H9 (cell line): ENCODE data around the gene TRIM38. TPM values are rescaled to one million over a fixed set of nuclear protein-coding genes. Genes with fewer than 3 reads are reported as not detected.

ENCODE experiments used
- DNase-seq: peaks from one replicate; pipeline ENCODE4 v3.0.0-alpha.2; 2017
- H2AFZ ChIP-seq: one replicate; pipeline ENCODE4 v1.6.1; 2013; ENCODE audit warnings: mild to moderate bottlenecking, low read length, control low read depth, moderate library complexity
- H2AK5ac ChIP-seq: 2 replicates; pipeline ENCODE4 v1.6.1; 2013; ENCODE audit warnings: low read length, control low read depth, mixed read lengths; ENCODE audit not compliant: insufficient read length
- H2BK120ac ChIP-seq: one replicate; pipeline ENCODE4 v1.6.1; 2013; ENCODE audit warnings: low read depth, mild to moderate bottlenecking, low read length, control low read depth, inconsistent platforms; ENCODE audit not compliant: poor library complexity, severe bottlenecking
- H2BK12ac ChIP-seq: 2 replicates; pipeline ENCODE4 v1.6.1; 2013; ENCODE audit warnings: low read length, control low read depth, mixed read lengths, low read depth; ENCODE audit not compliant: insufficient read length
- H2BK15ac ChIP-seq: 2 replicates; pipeline ENCODE4 v1.6.1; 2013; ENCODE audit warnings: low read depth, low read length, control low read depth
- H2BK20ac ChIP-seq: one replicate; pipeline ENCODE4 v1.6.1; 2013; ENCODE audit warnings: low read depth, mild to moderate bottlenecking, low read length, control low read depth, inconsistent platforms; ENCODE audit not compliant: poor library complexity, severe bottlenecking
- H2BK5ac ChIP-seq: 2 replicates; pipeline ENCODE4 v1.6.1; 2013; ENCODE audit warnings: low read length, control low read depth, mixed read lengths; ENCODE audit not compliant: insufficient read length
- H3K14ac ChIP-seq: 2 replicates; pipeline ENCODE4 v1.6.1; 2013; ENCODE audit warnings: low read length, control low read depth; ENCODE audit not compliant: insufficient read depth
- H3K18ac ChIP-seq: 2 replicates; pipeline ENCODE4 v1.6.1; 2013; ENCODE audit warnings: low read depth, mild to moderate bottlenecking, mixed read lengths, low read length, control low read depth; ENCODE audit not compliant: insufficient read length
- H3K23ac ChIP-seq: 2 replicates; pipeline ENCODE4 v1.6.1; 2013; ENCODE audit warnings: low read length, control low read depth, mixed read lengths, low read depth; ENCODE audit not compliant: insufficient read length
- H3K23me2 ChIP-seq: 2 replicates; pipeline ENCODE4 v1.6.1; 2013; ENCODE audit warnings: low read depth, mild to moderate bottlenecking, mixed read lengths, low read length, control low read depth; ENCODE audit not compliant: insufficient read length, poor library complexity, severe bottlenecking
- H3K27ac ChIP-seq: 2 replicates; pipeline ENCODE4 v1.5.1; 2013; ENCODE audit warnings: low read length, control low read depth, mixed read lengths, low read depth; ENCODE audit not compliant: insufficient read length
- H3K27me3 ChIP-seq: 2 replicates; pipeline ENCODE4 v1.6.1; 2013; ENCODE audit warnings: low read length, control low read depth, inconsistent platforms; ENCODE audit not compliant: insufficient read depth
- H3K4ac ChIP-seq: 2 replicates; pipeline ENCODE4 v1.6.1; 2013; ENCODE audit warnings: low read depth, mild to moderate bottlenecking, control low read depth, inconsistent platforms, low read length, moderate library complexity
- H3K4me1 ChIP-seq: 2 replicates; pipeline ENCODE4 v1.6.1; 2013; ENCODE audit warnings: low read length, control low read depth, inconsistent platforms; ENCODE audit not compliant: insufficient read depth
- H3K4me2 ChIP-seq: 2 replicates; pipeline ENCODE4 v1.6.1; 2013; ENCODE audit warnings: low read length, control low read depth, mixed read lengths; ENCODE audit not compliant: insufficient read length, insufficient read depth
- H3K56ac ChIP-seq: 2 replicates; pipeline ENCODE4 v1.6.1; 2013; ENCODE audit warnings: low read depth, mild to moderate bottlenecking, mixed read lengths, low read length, control low read depth; ENCODE audit not compliant: insufficient read length
- H3K79me1 ChIP-seq: 2 replicates; pipeline ENCODE4 v1.6.1; 2013; ENCODE audit warnings: low read depth, mild to moderate bottlenecking, moderate library complexity, low read length, control low read depth, inconsistent platforms; ENCODE audit not compliant: insufficient read depth, poor library complexity, severe bottlenecking
- H3K79me2 ChIP-seq: 2 replicates; pipeline ENCODE4 v1.6.1; 2013; ENCODE audit warnings: low read length, control low read depth, inconsistent platforms; ENCODE audit not compliant: insufficient read depth
- H3K9ac ChIP-seq: 2 replicates; pipeline ENCODE4 v1.6.1; 2013; ENCODE audit warnings: low read length, control low read depth, mixed read lengths; ENCODE audit not compliant: insufficient read length; ENCODE audit errors: extremely low read depth
- H3K9me3 ChIP-seq: one replicate; pipeline ENCODE4 v1.6.1; 2013; ENCODE audit warnings: low read depth, low read length, inconsistent platforms; ENCODE audit not compliant: control insufficient read depth
- H3T11ph ChIP-seq: one replicate; pipeline ENCODE4 v1.6.1; 2013; ENCODE audit warnings: mild to moderate bottlenecking, low read length, control low read depth, inconsistent platforms
- H4K20me1 ChIP-seq: one replicate; pipeline ENCODE4 v1.6.1; 2013; ENCODE audit not compliant: control insufficient read depth, insufficient read length, insufficient read depth
- H4K5ac ChIP-seq: 2 replicates; pipeline ENCODE4 v1.6.1; 2013; ENCODE audit warnings: low read depth, mild to moderate bottlenecking, mixed read lengths, low read length, control low read depth; ENCODE audit not compliant: insufficient read length
- H4K8ac ChIP-seq: replicated peaks from 2 replicates; pipeline ENCODE4 v1.6.1; 2013; ENCODE audit warnings: low read length, control low read depth, mixed read lengths, low read depth; ENCODE audit not compliant: insufficient read length
- H4K91ac ChIP-seq: 2 replicates; pipeline ENCODE4 v1.6.1; 2013; ENCODE audit warnings: low read depth, mild to moderate bottlenecking, moderate library complexity, mixed read lengths, low read length, control low read depth; ENCODE audit not compliant: insufficient read length
- H3K27ac Mint-ChIP-seq, 3 experiments: 2 replicates in 2 of 3; 3 replicates in 1 of 3; pipeline ENCODE4 v1.8.0; 2020 to 2021; ENCODE audit warnings: mixed read lengths in 3 of 3, mild to moderate bottlenecking in 1 of 3, moderate library complexity in 1 of 3
- H3K27me3 Mint-ChIP-seq: 2 replicates; pipeline ENCODE4 v1.8.0; 2021; ENCODE audit warnings: low read depth, mild to moderate bottlenecking, moderate library complexity, mixed read lengths
- H3K36me3 Mint-ChIP-seq, 3 experiments: 2 replicates in 2 of 3; 3 replicates in 1 of 3; pipeline ENCODE4 v1.8.0; 2020 to 2021; ENCODE audit warnings: low read depth in 3 of 3, mixed read lengths in 3 of 3; ENCODE audit not compliant: insufficient read depth in 1 of 3
- H3K4me1 Mint-ChIP-seq, 2 experiments: 2 replicates each; pipeline ENCODE4 v1.8.0; 2020; ENCODE audit warnings: mixed read lengths in 2 of 2
- H3K4me3 Mint-ChIP-seq, 2 experiments: 2 replicates in 1 of 2; 3 replicates in 1 of 2; pipeline ENCODE4 v1.8.0; 2020 to 2021; ENCODE audit warnings: mild to moderate bottlenecking in 2 of 2, mixed read lengths in 2 of 2, moderate library complexity in 1 of 2
- H3K9me3 Mint-ChIP-seq, 2 experiments: 2 replicates in 1 of 2; 3 replicates in 1 of 2; pipeline ENCODE4 v1.8.0; 2020; ENCODE audit warnings: mild to moderate bottlenecking in 2 of 2, mixed read lengths in 2 of 2, moderate library complexity in 1 of 2
- CTCF ChIP-seq: fragments of 200-600 bp; sonication (generic); conservative IDR thresholded peaks from 3 replicates; pipeline ENCODE4 v1.8.0; 2021; ENCODE audit warnings: antibody characterized with exemption, mild to moderate bottlenecking
- WGBS: extraction: QIAGEN DNeasy Blood & Tissue Kit; methylation state at CpG from one replicate; pipeline ENCODE4 v1.1.7; 2013; ENCODE audit warnings: missing lambda C conversion rate, low lambda C conversion rate, mixed read lengths; ENCODE audit not compliant: insufficient read length; ENCODE audit errors: extremely low coverage; 5-methylcytosine and 5-hydroxymethylcytosine counted together
- total RNA-seq: library from RNA; stranded (reverse); gene quantifications from 2 replicates; pipeline ENCODE4 v1.2.1, GENCODE V29; 2021

TRIM38 gene
- total RNA-seq, 1 experiment from 2014 or later, result 0.61 TPM

- H2BK5ac ChIP-seq, result peak overlapping the region; percentile 7
- Mint-ChIP-seq H3K27ac (peak overlapping the region; percentile 98 to 100 (median 99)), H3K4me3 (peak overlapping the region; percentile 85 to 95), H3K27me3 (no peaks in the 10 kb centered on the region; the same call in none of the 2 replicates), H3K4me1 (peaks cover 45 to 56% of the 10 kb centered on the region in 2 experiments), H3K36me3 (no peaks in the 10 kb centered on the region), H3K9me3 (no peaks in the 10 kb centered on the region; a peak in 1 of 5 replicates)
- no peak overlapping the region for H2AK5ac ChIP-seq
- no peaks in the 10 kb centered on the region for H3K79me1 ChIP-seq
- peak overlapping the region; percentile 97 for H2BK20ac ChIP-seq
- H3K18ac ChIP-seq, result peak overlapping the region; percentile 93
- TF ChIP-seq CTCF, result no peak
- H3K4me1 ChIP-seq, result no peaks in the 10 kb centered on the region
- H3K27ac ChIP-seq, result peak overlapping the region; percentile 97
- no peak overlapping the region for H2BK12ac ChIP-seq
- no peak overlapping the region for H2AFZ ChIP-seq
- no peak overlapping the region for H2BK15ac ChIP-seq
- no peaks in the 10 kb centered on the region for H3K9me3 ChIP-seq
- peak overlapping the region; percentile 90; the same call in 1 of the 2 replicates for H3K4ac ChIP-seq
- H3K56ac ChIP-seq, result peak overlapping the region; percentile 69
- H3K4me2 ChIP-seq, result peak overlapping the region; percentile 94
- peak overlapping the region; percentile 19 for H4K5ac ChIP-seq
- H3K23ac ChIP-seq, result no peak overlapping the region
- peak overlapping the region; percentile 77 for H3T11ph ChIP-seq
- no peaks in the 10 kb centered on the region for H4K20me1 ChIP-seq
- H3K27me3 ChIP-seq, result no peaks in the 10 kb centered on the region
- DNase-seq, result peak; percentile 76
- H3K14ac ChIP-seq, result peak overlapping the region; percentile 83; the same call in 1 of the 2 replicates
- peak overlapping the region; percentile 95 for H3K9ac ChIP-seq
- H3K79me2 ChIP-seq, result no peaks in the 10 kb centered on the region
- no CpG with 5 or more reads among the region's 47 CpGs for WGBS
- H4K91ac ChIP-seq, result no peak overlapping the region
- H3K23me2 ChIP-seq, result peaks cover 24% of the 10 kb centered on the region
- no peak overlapping the region for H4K8ac ChIP-seq
- peak overlapping the region; percentile 99 for H2BK120ac ChIP-seq
These were observed 70.7 kb downstream of the TRIM38 start for GRCh38 chr6:26033085-26033940.
